Activated naive CD4-positive, alpha-beta T cell treated with anti-CD3 and anti-CD28 coated beads for 36 hours (primary cell): ENCODE results near the gene GRIN2A. TPM values are rescaled to one million over a fixed set of nuclear protein-coding genes. Genes with fewer than 3 reads are reported as not detected.
A peak's percentile ranks its signal among the peaks of the same experiment; 100 is the strongest.

Source experiments
- CTCF ChIA-PET: fragments of 350-600 bp; sonication (Branson Sonifier 250); formaldehyde crosslinking; loops from one replicate; lab custom pipeline; 2021; ENCODE audit warnings: antibody characterized with exemption; lab: Charles Lee
- DNase-seq: peaks from one replicate; pipeline ENCODE4 v3.0.0-alpha.2; 2020
- H3K27ac Mint-ChIP-seq: one replicate; pipeline ENCODE4 v1.8.0; 2021; ENCODE audit warnings: mild to moderate bottlenecking, mixed read lengths
- H3K27me3 Mint-ChIP-seq: one replicate; pipeline ENCODE4 v1.8.0; 2021; ENCODE audit warnings: low read depth, mixed read lengths
- H3K36me3 Mint-ChIP-seq: one replicate; pipeline ENCODE4 v1.8.0; 2021; ENCODE audit warnings: low read depth, mixed read lengths
- H3K4me1 Mint-ChIP-seq: one replicate; pipeline ENCODE4 v1.8.0; 2021; ENCODE audit warnings: low read depth, mixed read lengths
- H3K4me3 Mint-ChIP-seq: one replicate; pipeline ENCODE4 v1.8.0; 2021; ENCODE audit warnings: mild to moderate bottlenecking, moderate library complexity, mixed read lengths
- H3K9me3 Mint-ChIP-seq: one replicate; pipeline ENCODE4 v1.8.0; 2021; ENCODE audit warnings: mixed read lengths
- intact Hi-C: fragments of 100-400 bp; cut with micrococcal nuclease; formaldehyde crosslinking; loops from one replicate; pipeline ENCODE4 v1.15.1; 2023
- total RNA-seq, 2 experiments: library from RNA; stranded (reverse); gene quantifications; one replicate each; pipeline ENCODE4 v1.2.3, GENCODE V29; 2021

Gene GRIN2A
- total RNA-seq, 2 experiments from 2014 or later, result not detected

DNA sequence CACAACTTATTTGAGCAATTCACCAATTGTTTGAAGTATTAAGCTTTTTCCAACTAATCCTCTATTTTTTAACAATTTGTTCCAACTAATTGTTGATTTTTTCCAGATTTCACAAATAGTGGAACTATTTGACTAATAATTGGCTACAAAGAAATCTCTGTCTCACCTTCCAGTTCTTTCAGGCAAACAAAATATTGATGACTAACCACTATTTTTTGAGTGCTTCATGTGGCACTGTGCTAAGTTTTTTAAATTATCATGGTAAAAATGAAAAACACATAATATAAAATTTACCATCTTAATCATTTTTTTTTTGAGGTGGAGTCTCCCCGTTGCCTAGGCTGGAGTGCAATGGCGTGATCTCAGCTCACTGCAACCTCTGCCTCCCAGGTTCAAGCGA is 24.6 kb upstream of the GRIN2A start:
- Mint-ChIP-seq H3K9me3 (no peaks in the 10 kb centered on the region), H3K27ac (no peak overlapping the region), H3K36me3 (no peaks in the 10 kb centered on the region), H3K27me3 (peaks cover 5% of the 10 kb centered on the region), H3K4me3 (no peak overlapping the region), H3K4me1 (no peaks in the 10 kb centered on the region)
- DNase-seq, result no peak
- intact Hi-C loops, result no loop called here
- CTCF ChIA-PET, result no interaction called here

DNA sequence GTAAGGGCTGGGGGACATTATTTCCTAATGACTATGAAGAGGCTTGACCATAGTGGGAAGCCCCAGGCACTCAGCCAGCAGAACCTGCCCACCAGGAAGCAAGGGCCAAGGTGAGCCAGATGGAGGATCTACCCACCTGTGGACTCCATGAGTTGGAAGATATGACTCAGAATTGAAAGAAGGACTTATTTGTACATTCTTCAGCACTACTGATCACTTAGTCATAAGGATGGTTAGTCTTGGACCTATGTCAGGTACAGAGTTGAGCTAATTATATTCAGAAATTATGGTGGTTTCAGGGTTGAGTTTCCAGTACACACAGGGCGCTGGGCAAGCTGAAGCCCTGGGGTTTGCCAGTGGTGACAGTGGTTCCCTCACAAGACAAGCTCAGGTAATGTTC is 24.0 kb upstream of the GRIN2A start:
- peaks cover 3% of the 10 kb centered on the region for H3K27me3 Mint-ChIP-seq
- H3K9me3 Mint-ChIP-seq, result no peaks in the 10 kb centered on the region
- CTCF ChIA-PET, result no interaction called here
- no peak for DNase-seq
- H3K36me3 Mint-ChIP-seq, result no peaks in the 10 kb centered on the region
- H3K27ac Mint-ChIP-seq, result no peak overlapping the region
- no peaks in the 10 kb centered on the region for H3K4me1 Mint-ChIP-seq
- intact Hi-C loops, result no loop called here
- H3K4me3 Mint-ChIP-seq, result no peak overlapping the region

DNA sequence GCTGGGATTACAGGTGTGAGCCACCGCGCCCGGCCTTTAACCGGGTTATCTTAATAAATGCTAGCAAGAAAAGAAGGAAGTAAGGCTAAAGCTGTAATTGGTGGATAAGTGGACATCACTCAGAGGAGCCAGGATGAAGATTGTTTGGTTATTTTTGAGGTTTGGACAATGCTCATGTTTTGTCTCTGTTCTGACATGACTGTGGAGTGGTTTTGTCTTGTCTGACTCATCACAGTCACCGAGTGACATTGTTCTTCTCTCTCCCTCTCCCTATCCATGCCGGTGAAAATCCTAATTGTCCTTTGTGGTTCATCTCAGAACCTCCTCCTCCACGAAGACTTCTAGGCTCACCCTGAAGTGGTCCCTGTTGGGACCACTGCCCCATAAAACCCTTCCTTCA is 23.5 kb upstream of the GRIN2A start:
- no peaks in the 10 kb centered on the region for H3K4me1 Mint-ChIP-seq
- H3K9me3 Mint-ChIP-seq, result no peaks in the 10 kb centered on the region
- peaks cover 3% of the 10 kb centered on the region for H3K27me3 Mint-ChIP-seq
- intact Hi-C loops, result no loop called here
- H3K27ac Mint-ChIP-seq, result no peak overlapping the region
- no peaks in the 10 kb centered on the region for H3K36me3 Mint-ChIP-seq
- H3K4me3 Mint-ChIP-seq, result no peak overlapping the region
- CTCF ChIA-PET, result no interaction called here
- DNase-seq, result no peak

DNA sequence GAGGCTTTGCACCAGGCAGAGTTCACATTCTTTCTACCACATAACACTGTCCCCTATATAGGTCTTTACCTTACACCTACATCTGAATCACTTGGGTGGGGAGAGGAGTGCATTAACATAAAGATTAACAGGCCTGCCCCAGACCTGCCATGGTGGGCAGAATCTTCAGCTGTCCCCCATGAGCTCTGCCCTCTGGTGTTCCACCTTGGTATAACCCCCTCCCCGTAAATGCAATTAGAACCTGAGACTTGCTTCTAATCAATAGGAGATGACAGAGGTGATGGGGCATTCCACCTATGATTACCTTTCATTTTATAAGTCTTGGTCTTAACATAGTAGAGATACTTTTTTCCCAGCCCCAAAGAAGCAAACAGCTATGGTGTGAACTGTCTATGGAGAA is 20.4 kb upstream of the GRIN2A start:
- Mint-ChIP-seq H3K4me1 (no peaks in the 10 kb centered on the region), H3K36me3 (no peaks in the 10 kb centered on the region), H3K9me3 (no peaks in the 10 kb centered on the region), H3K27ac (no peak overlapping the region), H3K4me3 (no peak overlapping the region), H3K27me3 (no peaks in the 10 kb centered on the region)
- DNase-seq, result no peak
- intact Hi-C loops, result no loop called here
- CTCF ChIA-PET, result interaction anchor here (0.7 kb wide), 1 partner anchor 907 kb away, joined by 3 read pairs; no protein-coding TSS in a partner anchor

DNA sequence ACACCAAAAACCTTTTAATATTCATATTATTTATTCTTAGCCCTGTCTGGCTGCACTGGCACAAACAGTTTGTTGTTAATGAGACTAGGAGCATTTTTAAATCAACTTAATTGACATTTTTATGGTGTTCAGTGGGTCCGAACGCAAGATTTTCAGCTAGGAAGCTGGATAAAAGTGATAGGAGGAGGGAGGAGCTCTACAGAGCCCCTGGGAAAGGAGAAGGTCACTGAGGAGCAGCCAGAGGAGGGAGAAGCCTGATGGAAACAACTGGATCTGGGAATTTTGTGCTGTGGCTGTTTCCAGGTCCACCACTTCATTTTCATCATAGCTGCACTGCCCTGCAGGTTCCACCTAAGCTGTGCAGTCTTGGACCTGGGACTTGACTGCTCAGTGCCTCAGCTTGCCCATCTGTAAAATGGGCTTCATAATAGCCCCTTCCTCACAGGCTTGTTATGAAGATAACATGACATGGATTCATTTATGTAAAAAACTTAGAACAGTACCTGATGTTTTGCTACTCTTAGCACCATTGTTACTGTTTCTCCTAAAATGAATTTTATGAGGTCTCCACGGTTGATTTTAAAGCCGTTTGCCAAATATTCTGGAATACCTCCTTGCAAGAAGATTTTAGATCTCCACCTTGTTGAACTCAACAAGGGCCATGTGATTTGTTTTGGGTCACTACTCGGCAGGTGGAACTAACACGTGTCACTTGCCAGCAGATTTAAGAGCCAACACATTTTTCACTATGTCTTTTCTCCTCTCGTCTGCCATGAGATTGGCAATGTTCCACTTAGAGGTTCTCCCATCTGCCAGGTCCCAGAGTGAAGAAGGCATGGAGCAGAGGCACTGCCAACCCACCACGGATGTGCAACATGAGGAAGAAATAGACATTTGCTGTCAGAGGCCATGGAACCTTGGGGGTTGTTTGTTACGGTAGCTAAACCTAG is 18.7 kb upstream of the GRIN2A start:
- no peak for DNase-seq
- H3K4me1 Mint-ChIP-seq, result no peaks in the 10 kb centered on the region
- H3K36me3 Mint-ChIP-seq, result no peaks in the 10 kb centered on the region
- H3K27ac Mint-ChIP-seq, result no peak overlapping the region
- intact Hi-C loops, result no loop called here
- no peaks in the 10 kb centered on the region for H3K9me3 Mint-ChIP-seq
- no peaks in the 10 kb centered on the region for H3K27me3 Mint-ChIP-seq
- H3K4me3 Mint-ChIP-seq, result no peak overlapping the region
- CTCF ChIA-PET, result no interaction called here

DNA sequence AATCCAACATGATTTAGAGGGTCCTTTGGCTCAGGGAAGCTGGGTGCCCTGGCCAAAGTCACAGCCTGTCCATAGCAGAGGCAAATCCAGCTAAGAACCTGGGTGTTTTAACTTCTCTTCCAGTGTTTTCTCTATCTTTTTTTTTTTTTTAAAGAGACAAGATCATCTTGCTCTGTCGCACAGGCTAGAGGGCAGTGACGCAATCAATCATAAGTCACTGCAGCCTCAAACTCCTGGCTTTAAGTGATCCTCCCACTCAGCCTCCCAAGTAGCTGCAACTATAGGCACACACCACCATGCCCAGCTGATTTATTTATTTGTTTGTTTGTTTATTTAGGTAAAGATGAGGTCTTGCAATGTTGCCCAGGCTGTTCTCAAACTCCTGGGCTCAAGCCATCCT is 14.8 kb upstream of the GRIN2A start:
- H3K9me3 Mint-ChIP-seq, result no peaks in the 10 kb centered on the region
- H3K4me1 Mint-ChIP-seq, result no peaks in the 10 kb centered on the region
- CTCF ChIA-PET, result interaction anchor here (1.2 kb wide), 1 partner anchor 11 kb away, joined by 3 read pairs; no protein-coding TSS in a partner anchor
- intact Hi-C loops, result no loop called here
- H3K27me3 Mint-ChIP-seq, result peaks cover 2% of the 10 kb centered on the region
- no peak overlapping the region for H3K27ac Mint-ChIP-seq
- H3K36me3 Mint-ChIP-seq, result no peaks in the 10 kb centered on the region
- DNase-seq, result no peak
- H3K4me3 Mint-ChIP-seq, result no peak overlapping the region

DNA sequence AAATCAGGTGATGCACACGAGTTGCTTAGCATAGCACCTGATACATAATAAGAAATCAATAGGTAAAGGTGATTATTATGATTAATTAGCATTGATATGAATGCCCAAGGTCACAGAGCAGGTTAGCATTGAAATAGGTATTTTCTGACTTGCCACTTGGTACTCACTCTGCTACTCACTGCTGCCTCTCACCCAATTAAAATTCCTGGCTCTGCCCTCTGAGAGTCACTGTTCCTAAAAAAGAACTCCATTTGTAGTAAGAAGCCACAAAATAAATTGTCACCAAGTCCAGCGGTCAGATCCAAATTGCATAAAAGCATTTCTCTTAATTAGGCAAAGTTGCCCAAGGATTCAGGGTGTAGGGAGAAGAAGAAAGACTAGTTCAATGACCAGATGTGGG is 8.9 kb upstream of the GRIN2A start:
- Mint-ChIP-seq H3K27me3 (peaks cover 5% of the 10 kb centered on the region), H3K27ac (no peak overlapping the region), H3K36me3 (no peaks in the 10 kb centered on the region), H3K9me3 (no peaks in the 10 kb centered on the region), H3K4me1 (no peaks in the 10 kb centered on the region), H3K4me3 (no peak overlapping the region)
- CTCF ChIA-PET, result no interaction called here
- no peak for DNase-seq
- intact Hi-C loops, result no loop called here

DNA sequence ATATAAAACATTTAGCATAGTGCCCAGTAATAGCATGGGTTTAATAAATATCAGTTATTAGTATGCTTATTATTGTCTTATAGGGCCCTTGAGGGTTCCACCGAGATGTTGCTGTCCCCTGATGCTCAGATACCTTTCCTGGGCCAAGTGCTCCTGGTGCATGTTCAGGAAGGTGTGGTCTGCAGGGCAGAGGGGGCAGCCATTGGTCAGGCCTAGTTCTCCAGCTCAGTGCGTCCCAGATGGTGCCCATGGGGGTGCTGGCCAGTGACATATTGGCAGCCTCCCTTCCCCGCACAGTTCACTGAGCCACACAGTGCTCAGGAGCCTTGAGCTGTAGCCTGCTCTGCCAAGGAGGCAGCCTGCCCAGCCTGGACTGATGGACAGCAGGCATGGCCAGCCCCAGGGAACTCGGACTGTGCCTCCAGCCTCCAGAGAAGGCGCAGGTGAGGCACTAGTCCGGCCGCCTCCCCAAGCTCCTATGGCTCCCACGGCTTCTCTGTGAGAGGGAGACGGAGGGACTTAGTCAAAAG is 7.7 kb upstream of the GRIN2A start:
- DNase-seq, result no peak
- CTCF ChIA-PET, result no interaction called here
- Mint-ChIP-seq H3K27ac (no peak overlapping the region), H3K27me3 (peaks cover 9% of the 10 kb centered on the region), H3K9me3 (no peaks in the 10 kb centered on the region), H3K4me3 (no peak overlapping the region), H3K4me1 (no peaks in the 10 kb centered on the region), H3K36me3 (no peaks in the 10 kb centered on the region)
- intact Hi-C loops, result no loop called here

DNA sequence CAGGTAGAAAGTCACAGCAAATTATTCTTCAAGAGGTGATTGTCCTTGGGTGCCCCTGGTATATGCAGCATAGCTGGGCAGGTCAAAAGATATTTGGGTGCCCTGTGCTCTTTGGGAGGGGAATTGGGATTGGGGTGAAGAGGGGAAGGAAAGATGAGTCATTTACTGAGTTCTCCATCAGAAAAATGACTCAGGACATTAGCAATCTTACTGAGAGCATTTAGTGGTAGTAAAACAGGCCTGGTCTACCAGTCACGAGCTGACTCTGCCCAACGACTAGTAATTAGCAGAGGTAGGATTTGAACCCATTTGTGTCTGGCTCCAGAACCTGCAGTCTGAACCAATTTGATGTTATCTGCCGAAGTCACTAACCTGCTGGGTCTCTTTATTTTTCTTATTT is 6.0 kb upstream of the GRIN2A start:
- CTCF ChIA-PET, result interaction anchor here (0.7 kb wide), 1 partner anchor 688 kb away, joined by 3 read pairs; no protein-coding TSS in a partner anchor
- intact Hi-C loops, result no loop called here
- Mint-ChIP-seq H3K27ac (no peak overlapping the region), H3K9me3 (no peaks in the 10 kb centered on the region), H3K4me3 (no peak overlapping the region), H3K27me3 (peaks cover 24% of the 10 kb centered on the region), H3K4me1 (peaks cover 2% of the 10 kb centered on the region), H3K36me3 (no peaks in the 10 kb centered on the region)
- no peak for DNase-seq

DNA sequence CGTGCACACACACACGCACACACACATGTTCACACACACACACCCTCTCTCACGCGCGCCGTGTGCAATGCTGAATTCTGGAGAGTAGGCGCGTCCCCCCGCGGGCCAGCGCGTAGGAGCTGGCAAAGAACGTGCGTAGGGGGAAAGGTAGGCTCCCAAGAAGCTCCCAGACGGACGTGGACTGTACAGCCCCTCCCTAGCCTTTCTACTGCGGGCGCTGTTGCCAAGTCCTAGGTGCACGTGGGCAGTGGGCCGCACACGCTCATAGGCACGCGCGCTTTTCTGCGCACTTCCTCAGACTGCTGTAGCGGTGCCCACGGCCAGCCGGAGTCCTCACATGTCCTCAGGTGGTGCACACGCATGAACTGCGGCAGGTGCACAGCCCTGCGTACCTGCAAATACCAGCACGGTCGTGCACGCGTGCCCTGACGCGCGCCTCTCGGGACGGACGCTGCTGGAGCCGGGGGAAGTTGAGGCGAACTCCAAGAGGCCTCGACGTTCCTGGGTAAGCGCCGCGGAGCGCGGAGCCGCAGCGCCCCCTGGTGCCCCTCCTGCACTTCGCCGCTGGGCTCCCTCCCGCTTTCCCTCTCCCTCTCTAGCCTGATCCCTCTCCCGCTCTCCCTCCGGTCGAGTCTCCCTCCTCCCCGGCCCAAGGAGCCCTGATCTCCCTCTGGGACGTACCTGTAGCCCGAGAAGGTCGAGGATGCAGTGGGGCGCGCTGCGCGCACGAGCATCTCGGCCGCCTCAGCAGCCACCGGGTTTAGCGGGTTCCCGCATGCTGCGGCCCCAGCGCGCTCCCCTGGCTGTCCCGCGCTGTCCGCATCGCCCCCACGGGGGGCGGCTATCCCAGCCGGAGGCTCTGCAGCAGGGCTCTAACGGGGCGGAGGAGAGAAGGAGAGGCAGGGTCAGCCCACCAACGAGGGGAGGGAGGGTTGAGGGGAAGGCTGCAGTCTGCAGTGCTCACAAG is 749 bp downstream of the GRIN2A start:
- Mint-ChIP-seq H3K4me1 (peaks cover 16% of the 10 kb centered on the region), H3K4me3 (no peak overlapping the region), H3K27me3 (peaks cover 43% of the 10 kb centered on the region), H3K36me3 (no peaks in the 10 kb centered on the region), H3K9me3 (no peaks in the 10 kb centered on the region), H3K27ac (no peak overlapping the region)
- intact Hi-C loops, result loop anchor here (1.0 kb wide), 2 partner anchors 923 to 1042 kb away; no protein-coding TSS in a partner anchor
- DNase-seq, result peak; percentile 50
- CTCF ChIA-PET, result interaction anchor here (0.6 kb wide), 3 partner anchors 73 to 797 kb away, joined by 3 read pairs; no protein-coding TSS in a partner anchor

DNA sequence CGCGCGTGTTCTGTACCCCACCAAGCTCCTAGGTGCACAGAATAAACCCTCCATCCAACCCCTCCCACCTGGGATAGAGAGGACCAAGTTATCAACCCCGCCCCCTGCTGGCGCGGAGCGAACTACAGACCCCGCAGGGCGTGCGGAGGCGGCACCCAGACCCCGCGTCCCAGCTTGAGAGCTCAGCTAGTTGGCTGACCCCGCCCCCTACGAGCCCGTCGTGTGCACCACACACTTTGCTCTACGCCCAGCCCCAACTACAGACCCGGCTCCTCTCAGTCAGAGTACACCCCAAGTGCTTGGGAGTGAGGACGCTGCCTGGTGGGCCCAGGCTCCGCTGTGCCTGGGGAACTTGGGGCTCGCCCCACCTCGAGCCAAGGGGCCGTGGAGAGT is 1.5 kb downstream of the GRIN2A start:
- no peaks in the 10 kb centered on the region for H3K36me3 Mint-ChIP-seq

More for the DNA sequence above, 1.5 kb downstream of the GRIN2A start:
- Mint-ChIP-seq H3K4me1 (peaks cover 16% of the 10 kb centered on the region), H3K4me3 (no peak overlapping the region), H3K9me3 (no peaks in the 10 kb centered on the region), H3K27me3 (peaks cover 43% of the 10 kb centered on the region), H3K27ac (no peak overlapping the region)
- CTCF ChIA-PET, result interaction anchor here (0.6 kb wide), 3 partner anchors 308 to 796 kb away, joined by 3 read pairs; no protein-coding TSS in a partner anchor
- peak; percentile 24 for DNase-seq
- intact Hi-C loops, result loop anchor here (1.0 kb wide), 2 partner anchors 922 to 1041 kb away; no protein-coding TSS in a partner anchor
